ENCODE results near the gene TTLL6. TPM values are rescaled to one million over a fixed set of nuclear protein-coding genes. Genes with fewer than 3 reads are reported as not detected.

TTLL6 gene
- total and polyA plus RNA-seq, 8 donors: 0.48 to 11.0 (median 1.6) TPM; not detected in 4

GRCh38 chr17:48746916-48747444 lies 70.0 kb downstream of the TTLL6 start:
- whole genome bisulfite sequencing, 5 donors: 4 to 9% (median 6%) methylated on average over 17 to 21 of the region's 21 CpGs
- intact Hi-C loops (cut with DNase I; ENCODE audit: low total_unique reads): no loop called here

GRCh38 chr17:48745381-48746275 lies 71.4 kb downstream of the TTLL6 start:
- no peak for DNase-seq
- peaks cover 45 to 100% (median 96%) of the 10 kb centered on the region in 3 donors for H3K27me3 ChIP-seq
- TF ChIP-seq CTCF (IDR thresholded peaks at IDR 0.05): no peak
- WGBS, 5 donors: 14 to 23% (median 17%) methylated on average over 12 of the region's 12 CpGs
- H3K9me3 ChIP-seq: peaks cover 0 to 8% (median 0%) of the 10 kb centered on the region in 4 donors
- peaks cover 0 to 5% (median 0%) of the 10 kb centered on the region in 4 donors for H3K4me1 ChIP-seq
- H3K4me3 ChIP-seq: no peak overlapping the region
- no peaks in the 10 kb centered on the region for H3K36me3 ChIP-seq
- intact Hi-C loops (cut with DNase I; ENCODE audit: low total_unique reads): no loop called here
- H3K27ac ChIP-seq: no peak overlapping the region

More at GRCh38 chr17:48746916-48747444, 70.0 kb downstream of the TTLL6 start:
- no peak overlapping the region for H3K27ac ChIP-seq
- H3K9me3 ChIP-seq: peaks cover 0 to 8% (median 0%) of the 10 kb centered on the region in 4 donors
- H3K4me3 ChIP-seq: no peak overlapping the region
- peaks cover 0 to 5% (median 0%) of the 10 kb centered on the region in 4 donors for H3K4me1 ChIP-seq
- no peak for DNase-seq
- no peaks in the 10 kb centered on the region for H3K36me3 ChIP-seq
- TF ChIP-seq CTCF (IDR thresholded peaks at IDR 0.05): no peak
- no peak for TF ChIP-seq EP300 (IDR thresholded peaks at IDR 0.05)
- no peak for TF ChIP-seq POLR2AphosphoS5 (IDR thresholded peaks at IDR 0.05)
- no peak for TF ChIP-seq POLR2A (IDR thresholded peaks at IDR 0.05)
- H3K27me3 ChIP-seq: peaks cover 40 to 100% (median 96%) of the 10 kb centered on the region in 3 donors

GRCh38 chr17:48740537-48740936 lies 76.5 kb downstream of the TTLL6 start:
- no peaks in the 10 kb centered on the region for H3K36me3 ChIP-seq
- no peak overlapping the region for H3K27ac ChIP-seq
- intact Hi-C loops (cut with DNase I; ENCODE audit: low total_unique reads): no loop called here
- no peak overlapping the region for H3K4me3 ChIP-seq
- peaks cover 0 to 11% (median 4%) of the 10 kb centered on the region in 4 donors for H3K4me1 ChIP-seq
- TF ChIP-seq POLR2AphosphoS5 (IDR thresholded peaks at IDR 0.05): no peak
- no peak for TF ChIP-seq EP300 (IDR thresholded peaks at IDR 0.05)
- TF ChIP-seq POLR2A (IDR thresholded peaks at IDR 0.05): no peak
- TF ChIP-seq CTCF (IDR thresholded peaks at IDR 0.05): no peak
- H3K27me3 ChIP-seq: peaks cover 38 to 100% (median 95%) of the 10 kb centered on the region in 3 donors
- no peak for DNase-seq
- H3K9me3 ChIP-seq: no peaks in the 10 kb centered on the region

GRCh38 chr17:48738803-48739526 lies 78.1 kb downstream of the TTLL6 start:
- Histone ChIP-seq H3K4me3 (no peak overlapping the region), H3K4me1 (peaks cover 0 to 17% (median 4%) of the 10 kb centered on the region in 4 donors), H3K9me3 (no peaks in the 10 kb centered on the region), H3K27ac (no peak overlapping the region), H3K27me3 (peaks cover 38 to 100% (median 95%) of the 10 kb centered on the region in 3 donors), H3K36me3 (no peaks in the 10 kb centered on the region)
- no peak for DNase-seq
- TF ChIP-seq EP300 (IDR thresholded peaks at IDR 0.05): no peak
- no peak for TF ChIP-seq POLR2A (IDR thresholded peaks at IDR 0.05)
- TF ChIP-seq POLR2AphosphoS5 (IDR thresholded peaks at IDR 0.05): no peak
- no peak for TF ChIP-seq CTCF (IDR thresholded peaks at IDR 0.05)
- intact Hi-C loops (cut with DNase I; ENCODE audit: low total_unique reads): no loop called here
- WGBS, 5 donors: 4 to 8% (median 6%) methylated on average over 33 to 37 of the region's 37 CpGs

Measured in stomach (tissue), 9 donors.